HL-60 (cell line): Measurements from ENCODE around the gene SOX10.

ENCODE experiments used
- POLR2AphosphoS5 ChIP-seq: IDR thresholded peaks from 2 replicates; pipeline ENCODE4 v1.6.1; 2012; ENCODE audit warnings: low read depth
- TF ChIP-seq, protein P1 (sequence below): IDR thresholded peaks from one replicate; pipeline ENCODE4 v1.5.1; 2011; ENCODE audit warnings: low read length, control low read depth, inconsistent platforms; ENCODE audit not compliant: insufficient read depth

DNA sequence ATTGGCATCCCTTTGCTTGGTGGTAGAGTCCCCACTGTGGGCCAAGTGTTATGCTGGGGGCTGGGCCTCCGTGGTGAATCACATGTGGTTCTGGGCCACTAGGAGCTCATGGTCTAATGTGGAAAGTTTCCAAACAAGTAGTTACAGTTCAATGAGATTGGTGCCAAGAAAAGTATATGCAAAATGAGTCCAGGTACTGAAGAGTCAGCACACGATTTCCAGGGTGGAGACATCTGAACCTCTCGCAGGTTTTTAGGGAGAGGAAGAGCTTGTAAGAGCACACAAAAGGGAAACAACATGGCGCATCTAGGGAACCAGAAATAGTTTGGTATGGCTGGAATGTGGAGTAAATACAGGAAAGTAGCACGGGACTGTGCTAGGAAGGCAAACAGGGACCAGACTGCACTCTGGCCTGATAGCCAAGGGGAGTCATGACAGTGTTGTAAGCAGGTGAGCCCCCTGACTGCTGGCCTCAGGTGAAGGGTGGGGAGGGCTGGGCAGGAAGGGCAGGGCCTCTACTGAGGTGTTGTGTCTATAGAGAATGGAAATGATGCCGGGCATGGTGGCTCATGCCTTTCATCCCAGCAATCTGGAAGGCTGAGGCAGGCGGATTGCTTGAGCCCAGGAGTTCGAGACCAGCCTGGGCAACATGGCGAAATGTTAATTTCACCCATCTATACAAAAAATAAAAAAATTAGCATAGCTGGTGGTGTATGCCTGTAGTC, 18.3 kb downstream of the SOX10 start:
- TF ChIP-seq, protein P1, sequence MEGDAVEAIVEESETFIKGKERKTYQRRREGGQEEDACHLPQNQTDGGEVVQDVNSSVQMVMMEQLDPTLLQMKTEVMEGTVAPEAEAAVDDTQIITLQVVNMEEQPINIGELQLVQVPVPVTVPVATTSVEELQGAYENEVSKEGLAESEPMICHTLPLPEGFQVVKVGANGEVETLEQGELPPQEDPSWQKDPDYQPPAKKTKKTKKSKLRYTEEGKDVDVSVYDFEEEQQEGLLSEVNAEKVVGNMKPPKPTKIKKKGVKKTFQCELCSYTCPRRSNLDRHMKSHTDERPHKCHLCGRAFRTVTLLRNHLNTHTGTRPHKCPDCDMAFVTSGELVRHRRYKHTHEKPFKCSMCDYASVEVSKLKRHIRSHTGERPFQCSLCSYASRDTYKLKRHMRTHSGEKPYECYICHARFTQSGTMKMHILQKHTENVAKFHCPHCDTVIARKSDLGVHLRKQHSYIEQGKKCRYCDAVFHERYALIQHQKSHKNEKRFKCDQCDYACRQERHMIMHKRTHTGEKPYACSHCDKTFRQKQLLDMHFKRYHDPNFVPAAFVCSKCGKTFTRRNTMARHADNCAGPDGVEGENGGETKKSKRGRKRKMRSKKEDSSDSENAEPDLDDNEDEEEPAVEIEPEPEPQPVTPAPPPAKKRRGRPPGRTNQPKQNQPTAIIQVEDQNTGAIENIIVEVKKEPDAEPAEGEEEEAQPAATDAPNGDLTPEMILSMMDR, result no peak
- no peak for TF ChIP-seq POLR2AphosphoS5
